Neural progenitor cell (in vitro differentiated cells): ENCODE measurements around the gene NOP16.

Experiments used
- CTCF ChIP-seq: fragments of 200-600 bp; sonication (generic); IDR thresholded peaks from 2 replicates; pipeline ENCODE4 v1.5.1; 2017; ENCODE audit warnings: antibody characterized with exemption, mild to moderate bottlenecking
- EZH2 ChIP-seq: fragments of 200-600 bp; sonication (generic); IDR thresholded peaks from 2 replicates; pipeline ENCODE4 v1.6.1; 2017; ENCODE audit warnings: antibody characterized with exemption, mild to moderate bottlenecking, moderate library complexity

GRCh38 chr5:176383248-176383905, 5.0 kb downstream of the NOP16 start:
- TF ChIP-seq EZH2 (no peak), CTCF (no peak)
